Fibroblast of mammary gland (primary cell): ENCODE measurements around the gene SMC3.

Experiments
- DNase-seq: peaks from one replicate; pipeline ENCODE4 v3.0.0-alpha.2; 2010; ENCODE audit warnings: low read depth
- H3K4me3 ChIP-seq: 2 replicates; pipeline ENCODE4 v1.5.1; 2011; ENCODE audit warnings: low read depth, mild to moderate bottlenecking, low read length, moderate library complexity; ENCODE audit not compliant: control insufficient read depth
- TF ChIP-seq, protein P1 (sequence below): conservative IDR thresholded peaks from 2 replicates; pipeline ENCODE4 v1.5.1; 2011; ENCODE audit warnings: low read depth, low read length, inconsistent platforms; ENCODE audit not compliant: control insufficient read depth, insufficient read depth

SMC3 gene

DNA sequence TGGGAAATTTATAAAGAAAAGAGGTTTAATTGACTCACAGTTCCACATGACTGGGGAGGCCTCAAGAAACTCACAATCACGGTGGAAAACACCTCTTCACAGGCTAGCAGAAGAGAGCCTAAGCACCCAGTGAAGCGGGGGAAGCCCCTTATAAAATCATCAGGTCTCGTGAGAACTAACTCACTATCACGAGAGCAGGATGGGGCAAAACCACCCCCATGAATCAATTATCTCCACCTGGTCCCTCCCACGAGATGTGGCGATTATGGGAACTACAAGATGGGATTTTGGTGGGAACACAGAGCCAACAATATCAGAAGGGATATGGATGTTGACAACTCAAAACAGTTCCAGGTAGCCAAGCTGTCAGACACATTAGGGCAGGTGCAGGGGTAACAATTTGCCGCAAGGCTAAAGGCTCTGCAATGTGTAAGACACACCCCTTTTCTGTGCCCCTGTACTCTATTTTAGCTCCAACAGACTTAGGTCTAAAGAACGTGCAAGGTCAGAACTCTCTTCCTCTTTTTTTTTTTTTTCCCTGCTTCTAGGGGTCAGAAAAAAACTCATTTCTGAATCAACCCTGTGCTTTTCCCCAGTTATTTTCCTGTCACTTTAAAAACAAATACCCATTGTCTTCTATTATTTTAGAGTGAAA lies 46.0 kb downstream of the SMC3 start:
- no peak overlapping the region for H3K4me3 ChIP-seq
- DNase-seq = no peak
- TF ChIP-seq, protein P1, sequence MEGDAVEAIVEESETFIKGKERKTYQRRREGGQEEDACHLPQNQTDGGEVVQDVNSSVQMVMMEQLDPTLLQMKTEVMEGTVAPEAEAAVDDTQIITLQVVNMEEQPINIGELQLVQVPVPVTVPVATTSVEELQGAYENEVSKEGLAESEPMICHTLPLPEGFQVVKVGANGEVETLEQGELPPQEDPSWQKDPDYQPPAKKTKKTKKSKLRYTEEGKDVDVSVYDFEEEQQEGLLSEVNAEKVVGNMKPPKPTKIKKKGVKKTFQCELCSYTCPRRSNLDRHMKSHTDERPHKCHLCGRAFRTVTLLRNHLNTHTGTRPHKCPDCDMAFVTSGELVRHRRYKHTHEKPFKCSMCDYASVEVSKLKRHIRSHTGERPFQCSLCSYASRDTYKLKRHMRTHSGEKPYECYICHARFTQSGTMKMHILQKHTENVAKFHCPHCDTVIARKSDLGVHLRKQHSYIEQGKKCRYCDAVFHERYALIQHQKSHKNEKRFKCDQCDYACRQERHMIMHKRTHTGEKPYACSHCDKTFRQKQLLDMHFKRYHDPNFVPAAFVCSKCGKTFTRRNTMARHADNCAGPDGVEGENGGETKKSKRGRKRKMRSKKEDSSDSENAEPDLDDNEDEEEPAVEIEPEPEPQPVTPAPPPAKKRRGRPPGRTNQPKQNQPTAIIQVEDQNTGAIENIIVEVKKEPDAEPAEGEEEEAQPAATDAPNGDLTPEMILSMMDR = no peak

DNA sequence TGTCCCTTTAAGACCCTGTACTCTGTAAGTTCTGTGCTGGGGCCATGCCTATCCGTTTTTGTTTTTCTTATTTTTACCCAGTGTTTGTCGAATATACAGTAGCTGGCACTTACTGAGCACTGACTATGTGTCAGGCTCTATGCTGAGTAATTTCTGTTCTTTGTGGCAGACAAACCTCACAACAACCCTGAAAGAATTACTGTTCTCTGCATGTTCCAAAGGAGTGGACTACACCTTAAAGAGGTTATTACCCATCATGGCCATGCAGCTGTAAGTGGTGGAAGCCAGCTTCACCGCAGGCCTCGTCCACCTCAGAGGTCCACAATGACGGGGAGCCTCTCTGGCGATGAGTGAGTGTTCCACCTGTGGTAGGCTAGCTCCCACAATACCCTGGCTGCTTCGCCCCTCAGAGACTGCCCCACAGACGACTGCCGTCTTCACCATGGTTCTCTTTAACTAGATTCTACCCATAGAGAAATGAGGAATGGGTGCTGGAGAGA lies 46.6 kb downstream of the SMC3 start:
- TF ChIP-seq, protein P1 = no peak
- no peak for DNase-seq
- H3K4me3 ChIP-seq = no peak overlapping the region

DNA sequence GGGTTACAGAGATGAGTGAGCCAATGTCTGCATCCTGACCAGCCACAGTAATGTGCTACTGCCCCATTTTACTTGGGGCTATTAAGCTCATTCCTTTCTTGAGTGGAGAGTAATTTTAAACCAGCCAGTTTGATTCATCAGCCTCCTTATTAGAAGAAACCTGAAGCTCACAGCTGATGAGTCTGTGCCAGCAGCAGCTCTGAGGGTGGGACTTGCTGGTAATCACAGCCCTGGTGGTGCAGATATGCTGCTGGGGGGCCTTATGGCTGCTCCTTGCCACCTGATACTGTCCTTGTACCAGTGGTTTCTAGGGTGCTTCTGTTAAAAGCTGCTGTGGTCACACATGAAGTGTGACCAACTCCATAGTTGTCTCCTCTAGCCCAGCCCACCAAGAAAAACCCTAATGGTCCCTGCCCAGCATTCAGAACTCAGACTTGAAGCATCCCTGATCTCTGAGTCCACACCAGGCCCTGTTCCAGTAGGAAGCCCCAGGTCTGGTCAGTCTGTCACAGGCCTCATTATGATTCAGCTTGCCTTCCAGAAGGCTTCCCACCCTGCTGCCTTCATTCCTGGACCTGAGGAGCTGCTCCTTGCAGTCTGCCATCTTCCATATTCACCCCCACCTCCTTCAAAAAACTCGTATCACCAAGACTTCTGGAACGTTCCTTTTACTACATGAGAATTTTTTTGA lies 47.7 kb downstream of the SMC3 start:
- TF ChIP-seq, protein P1 = no peak
- no peak overlapping the region for H3K4me3 ChIP-seq
- no peak for DNase-seq

DNA sequence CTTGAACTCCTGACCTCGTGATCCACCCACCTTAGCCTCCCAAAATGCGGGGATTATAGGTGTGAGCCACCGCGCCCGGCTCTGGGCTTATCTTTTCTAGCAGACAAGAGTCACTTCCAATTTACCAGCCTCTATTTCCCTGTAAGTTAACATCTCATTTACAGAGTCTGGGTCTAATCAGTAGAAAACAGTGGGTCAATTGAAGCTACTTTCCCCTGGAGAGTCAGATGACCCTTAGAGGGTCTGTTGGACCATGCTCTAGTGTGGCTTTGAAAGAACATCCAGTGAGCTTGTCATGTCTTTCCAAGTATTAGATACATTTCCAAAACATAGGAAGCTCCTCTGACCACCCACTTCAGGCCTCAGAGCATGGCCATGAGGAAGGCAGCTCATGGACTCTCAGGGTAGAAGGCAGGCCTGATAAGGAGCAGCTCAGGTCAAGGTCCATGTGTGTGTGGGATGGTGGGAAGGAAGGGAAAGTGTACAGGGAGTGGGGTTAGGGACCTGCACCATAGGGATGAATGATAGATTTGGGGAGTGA lies 49.1 kb downstream of the SMC3 start:
- TF ChIP-seq, protein P1 = no peak
- no peak overlapping the region for H3K4me3 ChIP-seq
- no peak for DNase-seq

DNA sequence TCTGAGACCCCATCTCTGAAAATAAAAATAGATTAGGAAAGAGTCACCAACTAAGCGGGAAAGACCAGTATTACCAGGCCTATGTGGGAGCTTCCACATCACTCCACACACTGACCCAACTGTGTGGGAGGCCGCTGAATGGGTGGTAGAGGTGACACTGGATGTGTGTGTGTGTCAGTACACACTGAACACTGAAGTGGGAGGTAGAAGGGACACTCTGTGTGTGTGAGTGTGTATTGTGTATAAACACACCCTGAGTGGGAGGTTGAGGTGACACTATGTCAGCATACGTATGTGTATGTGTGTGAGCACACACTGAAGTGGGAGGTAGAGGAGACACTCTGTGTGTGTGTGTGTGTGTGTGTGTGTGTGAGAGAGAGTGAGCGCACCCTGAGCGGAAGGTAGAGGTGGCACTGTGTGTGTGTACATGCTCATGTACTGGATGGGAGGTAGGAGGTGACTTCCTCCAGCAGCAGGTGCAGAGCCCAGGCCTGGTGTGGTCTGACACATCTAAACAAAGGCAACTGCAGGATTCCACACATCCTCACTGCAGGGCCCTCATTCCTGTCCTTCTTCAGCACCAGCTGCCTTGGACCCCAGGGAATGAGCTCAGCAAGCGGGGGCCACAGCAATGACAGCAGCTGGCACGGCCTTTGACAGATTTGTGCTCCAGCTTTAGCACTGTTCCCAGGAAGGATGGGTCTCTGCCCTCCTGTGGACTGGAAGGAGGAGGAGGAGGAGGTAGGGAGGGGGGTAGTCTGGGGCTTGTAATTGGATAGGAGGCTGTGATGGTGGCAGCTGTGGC lies 50.1 kb downstream of the SMC3 start:
- no peak overlapping the region for H3K4me3 ChIP-seq
- TF ChIP-seq, protein P1 = no peak
- DNase-seq = no peak

DNA sequence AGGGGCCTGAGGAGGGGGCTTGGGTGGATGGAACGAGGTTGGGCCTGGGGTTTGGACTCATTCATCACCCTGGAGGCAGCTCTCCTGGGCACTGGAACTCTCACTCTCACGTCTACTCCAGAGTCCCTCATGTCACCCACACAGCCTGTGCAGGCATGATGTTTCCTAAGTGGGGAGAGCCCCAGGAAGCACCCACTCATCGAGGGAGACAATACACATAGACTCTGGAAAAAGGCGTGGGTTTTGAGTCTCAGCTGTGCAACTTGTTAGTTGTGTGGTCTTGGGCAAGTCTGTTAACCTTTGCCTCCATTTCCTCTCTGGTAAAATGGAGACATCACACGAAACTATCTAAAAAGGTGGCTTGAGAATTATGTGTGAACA lies 50.7 kb downstream of the SMC3 start:
- TF ChIP-seq, protein P1 = no peak
- DNase-seq = no peak
- H3K4me3 ChIP-seq = no peak overlapping the region
